Activated CD8-positive, alpha-beta memory T cell treated with anti-CD3 and anti-CD28 coated beads, Interleukin-2, amount 50 U/mL, for 24 hours (primary cell): ENCODE results near the gene XPNPEP2.
"Not testable (repeated sequence)": the region's sequence is repeated elsewhere in the genome, so short reads cannot be mapped to it uniquely, and the experiment has no call there.

ENCODE experiments used
- DNase-seq: peaks from one replicate; pipeline ENCODE4 v3.0.0-alpha.2; 2020; ENCODE audit errors: extremely low read depth

The XPNPEP2 gene

GRCh38 chrX:129719931-129720530 is 18.7 kb upstream of the XPNPEP2 start:
- no peak for DNase-seq

- DNase-seq = no peak
Observed at GRCh38 chrX:129720741-129721140, 18.0 kb upstream of the XPNPEP2 start.

GRCh38 chrX:129721414-129721813 is 17.4 kb upstream of the XPNPEP2 start:
- no peak for DNase-seq

- DNase-seq = no peak
Observed at GRCh38 chrX:129721870-129722269, 16.9 kb upstream of the XPNPEP2 start.

- no peak for DNase-seq
Observed at GRCh38 chrX:129723511-129723910, 15.3 kb upstream of the XPNPEP2 start.

GRCh38 chrX:129724754-129725153 is 14.0 kb upstream of the XPNPEP2 start:
- DNase-seq = no peak

GRCh38 chrX:129726307-129727111 is 12.3 kb upstream of the XPNPEP2 start:
- no peak for DNase-seq

- no peak for DNase-seq
Observed at GRCh38 chrX:129728061-129728460, 10.7 kb upstream of the XPNPEP2 start.

- DNase-seq = no peak
Observed at GRCh38 chrX:129731228-129731627, 7.6 kb upstream of the XPNPEP2 start.

GRCh38 chrX:129732857-129733256 is 5.9 kb upstream of the XPNPEP2 start:
- no peak for DNase-seq

GRCh38 chrX:129733335-129733734 is 5.4 kb upstream of the XPNPEP2 start:
- DNase-seq = no peak

GRCh38 chrX:129736491-129736890 is 2.3 kb upstream of the XPNPEP2 start:
- DNase-seq = no peak

GRCh38 chrX:129737916-129738315 is 863 bp upstream of the XPNPEP2 start:
- DNase-seq = no peak

- DNase-seq = no peak
Observed at GRCh38 chrX:129739578-129739977, 799 bp downstream of the XPNPEP2 start.

GRCh38 chrX:129741880-129742758 is 3.3 kb downstream of the XPNPEP2 start:
- DNase-seq = no peak

- DNase-seq = not testable (repeated sequence)
Observed at GRCh38 chrX:129742759-129743152, 4.0 kb downstream of the XPNPEP2 start.

- no peak for DNase-seq
Observed at GRCh38 chrX:129743821-129744220, 5.0 kb downstream of the XPNPEP2 start.

GRCh38 chrX:129744861-129745321 is 6.1 kb downstream of the XPNPEP2 start:
- no peak for DNase-seq

GRCh38 chrX:129746557-129747470 is 8.0 kb downstream of the XPNPEP2 start:
- DNase-seq = no peak

- DNase-seq = no peak
Observed at GRCh38 chrX:129747533-129747932, 8.8 kb downstream of the XPNPEP2 start.

GRCh38 chrX:129748305-129748704 is 9.5 kb downstream of the XPNPEP2 start:
- no peak for DNase-seq
